Lower leg skin (tissue), 4 donors: ENCODE measurements around the gene TUT4. TPM values are rescaled to one million over a fixed set of nuclear protein-coding genes. Genes with fewer than 3 reads are reported as not detected.
A peak's percentile ranks its signal among the peaks of the same experiment; 100 is the strongest.

Experiments used
- DNase-seq, 2 donors: peaks; one replicate each; pipeline ENCODE4 v3.0.0-alpha.2; 2019; ENCODE audit warnings: low spot score in 2 of 2
- H3K4me3 ChIP-seq: fragments of 200-600 bp; sonication (generic); 2 replicates; pipeline ENCODE4 v1.5.1; 2017; ENCODE audit warnings: mild to moderate bottlenecking, low read depth; ENCODE audit not compliant: poor library complexity, severe bottlenecking
- CTCF ChIP-seq, 3 donors: fragments of 450-650 bp; IDR thresholded peaks; one replicate each; pipeline ENCODE4 v1.5.1; 2016; ENCODE audit warnings: antibody characterized with exemption in 3 of 3, mild to moderate bottlenecking in 3 of 3, moderate library complexity in 2 of 3
- POLR2A ChIP-seq, 2 donors: fragments of 450-650 bp; IDR thresholded peaks; one replicate each; pipeline ENCODE4 v1.6.1; 2016 to 2017; ENCODE audit warnings: antibody characterized with exemption in 2 of 2, mild to moderate bottlenecking in 1 of 2, moderate library complexity in 1 of 2
- WGBS, 2 donors: methylation state at CpG; one replicate each; pipeline ENCODE4 v1.1.5; 2018; 5-methylcytosine and 5-hydroxymethylcytosine counted together
- intact Hi-C: fragments of 100-400 bp; cut with DNase I; formaldehyde crosslinking; loops from one replicate; pipeline ENCODE4 v1.15.0; 2023; ENCODE audit warnings: low total_unique reads
- total RNA-seq, 4 donors: library from RNA; depleted of rRNA; stranded (reverse); fragments of >200 nt; gene quantifications; one replicate each; pipeline ENCODE4 v1.1.0, GENCODE V29; 2016

Gene TUT4
- total RNA-seq, 4 donors from 2014 or later = 36.8 to 94.0 (median 52.0) TPM

GRCh38 chr1:52423055-52423454 lies 129.8 kb downstream of the TUT4 start:
- 98 to 100% methylated on average over 2 of the region's 2 CpGs for WGBS, 2 donors
- H3K4me3 ChIP-seq = no peak overlapping the region
- TF ChIP-seq POLR2A (IDR thresholded peaks at IDR 0.05) (no peak), CTCF (IDR thresholded peaks at IDR 0.05) (no peak)
- intact Hi-C loops = no loop called here
- no peak for DNase-seq

GRCh38 chr1:52420713-52421112 lies 132.2 kb downstream of the TUT4 start:
- H3K4me3 ChIP-seq = no peak overlapping the region
- WGBS, 2 donors = 92 to 97% methylated on average over 1 of the region's 1 CpG
- intact Hi-C loops = no loop called here
- TF ChIP-seq CTCF (IDR thresholded peaks at IDR 0.05) = no peak
- no peak for TF ChIP-seq POLR2A (IDR thresholded peaks at IDR 0.05)
- DNase-seq = no peak

- 73 to 82% methylated on average over 2 of the region's 2 CpGs for WGBS, 2 donors
- H3K4me3 ChIP-seq = no peak overlapping the region
- TF ChIP-seq CTCF (IDR thresholded peaks at IDR 0.05) (no peak), POLR2A (IDR thresholded peaks at IDR 0.05) (no peak)
- intact Hi-C loops = no loop called here
- DNase-seq = no peak
Measured at GRCh38 chr1:52416811-52417210, 136.1 kb downstream of the TUT4 start.

GRCh38 chr1:52414942-52415341 lies 137.9 kb downstream of the TUT4 start:
- H3K4me3 ChIP-seq = no peak overlapping the region
- DNase-seq = no peak
- intact Hi-C loops = no loop called here
- no peak for TF ChIP-seq POLR2A (IDR thresholded peaks at IDR 0.05)
- TF ChIP-seq CTCF (IDR thresholded peaks at IDR 0.05) = no peak

- WGBS, 2 donors = 91 to 93% methylated on average over 10 of the region's 10 CpGs
- no peak for TF ChIP-seq CTCF (IDR thresholded peaks at IDR 0.05)
- TF ChIP-seq POLR2A (IDR thresholded peaks at IDR 0.05) = no peak
- no peak overlapping the region for H3K4me3 ChIP-seq
- intact Hi-C loops = no loop called here
- DNase-seq = no peak
Measured at GRCh38 chr1:52413410-52413989, 139.4 kb downstream of the TUT4 start.

GRCh38 chr1:52404975-52405338 lies 147.9 kb downstream of the TUT4 start:
- TF ChIP-seq CTCF (IDR thresholded peaks at IDR 0.05) (no peak), POLR2A (IDR thresholded peaks at IDR 0.05) (no peak)
- 2 to 4% methylated on average over 8 of the region's 8 CpGs for WGBS, 2 donors
- H3K4me3 ChIP-seq = peak overlapping the region; percentile 90
- DNase-seq = no peak
- intact Hi-C loops = no loop called here
